Measurements from ENCODE around the gene ADPGK. TPM values are rescaled to one million over a fixed set of nuclear protein-coding genes. Genes with fewer than 3 reads are reported as not detected.

Gene ADPGK
- total RNA-seq, 1 donor from 2014 or later = 67.3 TPM

- TF ChIP-seq EZH2 (IDR thresholded peaks at IDR 0.05; ENCODE audit: insufficient read depth, low read length) = no peak
- no peak for TF ChIP-seq CTCF (IDR thresholded peaks at IDR 0.05; ENCODE audit: insufficient read depth, low read depth, low read length)
- H3K27me3 Mint-ChIP-seq (ENCODE audit: low read depth, unreplicated experiment) = no peaks in the 10 kb centered on the region
- peaks cover 16% of the 10 kb centered on the region for H4K20me1 ChIP-seq (ENCODE audit: insufficient read depth, low read length)
- FAIRE-seq (no peak), DNase-seq (ENCODE audit: low read depth) (no peak)
- no peak overlapping the region for H3K4me3 Mint-ChIP-seq (ENCODE audit: unreplicated experiment)
- no peak overlapping the region for H2AFZ ChIP-seq (ENCODE audit: low read depth, low read length)
- no peak overlapping the region for H3K4me3 ChIP-seq (ENCODE audit: insufficient read depth, low read depth, low read length)
- H3K4me1 Mint-ChIP-seq (ENCODE audit: low read depth, unreplicated experiment) = peaks cover 12% of the 10 kb centered on the region
- H3K27ac Mint-ChIP-seq (ENCODE audit: unreplicated experiment) = no peak overlapping the region
- H3K27ac ChIP-seq (ENCODE audit: low read depth, low read length) = no peak overlapping the region
- H3K9me3 ChIP-seq (ENCODE audit: insufficient read depth, low read depth, low read length) = no peaks in the 10 kb centered on the region
- H3K36me3 Mint-ChIP-seq (ENCODE audit: low read depth, unreplicated experiment) = peaks cover 40% of the 10 kb centered on the region
- no peaks in the 10 kb centered on the region for H3K27me3 ChIP-seq (ENCODE audit: insufficient read depth, low read length)
- no peak overlapping the region for H3K4me2 ChIP-seq (ENCODE audit: low read length)
- H3K79me2 ChIP-seq (ENCODE audit: insufficient read depth, low read length) = peaks cover 25% of the 10 kb centered on the region
- no peak overlapping the region for H3K9ac ChIP-seq (ENCODE audit: low read length)
- peaks cover 4% of the 10 kb centered on the region for H3K9me3 Mint-ChIP-seq (ENCODE audit: unreplicated experiment)
- H3K36me3 ChIP-seq (ENCODE audit: insufficient read depth, low read length) = peaks cover 28% of the 10 kb centered on the region
- peaks cover 4% of the 10 kb centered on the region for H3K4me1 ChIP-seq (ENCODE audit: insufficient read depth, low read length)
Observed at GRCh38 chr15:72766780-72767179, 16.8 kb downstream of the ADPGK start.

- H3K36me3 Mint-ChIP-seq (ENCODE audit: low read depth, unreplicated experiment) = peaks cover 43% of the 10 kb centered on the region
- Histone ChIP-seq H3K4me1 (ENCODE audit: insufficient read depth, low read length) (peaks cover 4% of the 10 kb centered on the region), H3K9ac (ENCODE audit: low read length) (no peak overlapping the region), H3K4me2 (ENCODE audit: low read length) (no peak overlapping the region), H3K27ac (ENCODE audit: low read depth, low read length) (no peak overlapping the region), H3K79me2 (ENCODE audit: insufficient read depth, low read length) (peaks cover 25% of the 10 kb centered on the region), H3K27me3 (ENCODE audit: insufficient read depth, low read length) (no peaks in the 10 kb centered on the region), H3K9me3 (ENCODE audit: insufficient read depth, low read depth, low read length) (no peaks in the 10 kb centered on the region), H4K20me1 (ENCODE audit: insufficient read depth, low read length) (peaks cover 11% of the 10 kb centered on the region), H3K4me3 (ENCODE audit: insufficient read depth, low read depth, low read length) (no peak overlapping the region), H2AFZ (ENCODE audit: low read depth, low read length) (no peak overlapping the region), H3K36me3 (ENCODE audit: insufficient read depth, low read length) (peaks cover 25% of the 10 kb centered on the region)
- H3K4me3 Mint-ChIP-seq (ENCODE audit: unreplicated experiment) = no peak overlapping the region
- DNase-seq (ENCODE audit: low read depth) (no peak), FAIRE-seq (no peak)
- peaks cover 12% of the 10 kb centered on the region for H3K4me1 Mint-ChIP-seq (ENCODE audit: low read depth, unreplicated experiment)
- H3K27me3 Mint-ChIP-seq (ENCODE audit: low read depth, unreplicated experiment) = no peaks in the 10 kb centered on the region
- H3K9me3 Mint-ChIP-seq (ENCODE audit: unreplicated experiment) = peaks cover 4% of the 10 kb centered on the region
- TF ChIP-seq CTCF (IDR thresholded peaks at IDR 0.05; ENCODE audit: insufficient read depth, low read depth, low read length) = no peak
- no peak for TF ChIP-seq EZH2 (IDR thresholded peaks at IDR 0.05; ENCODE audit: insufficient read depth, low read length)
- no peak overlapping the region for H3K27ac Mint-ChIP-seq (ENCODE audit: unreplicated experiment)
Observed at GRCh38 chr15:72766025-72766424, 17.5 kb downstream of the ADPGK start.

- Histone ChIP-seq H3K4me1 (ENCODE audit: insufficient read depth, low read length) (no peaks in the 10 kb centered on the region), H3K9ac (ENCODE audit: low read length) (no peak overlapping the region), H3K4me3 (ENCODE audit: insufficient read depth, low read depth, low read length) (no peak overlapping the region), H3K79me2 (ENCODE audit: insufficient read depth, low read length) (peaks cover 25% of the 10 kb centered on the region), H3K4me2 (ENCODE audit: low read length) (no peak overlapping the region), H3K27me3 (ENCODE audit: insufficient read depth, low read length) (no peaks in the 10 kb centered on the region), H3K27ac (ENCODE audit: low read depth, low read length) (no peak overlapping the region), H2AFZ (ENCODE audit: low read depth, low read length) (no peak overlapping the region), H4K20me1 (ENCODE audit: insufficient read depth, low read length) (peaks cover 4% of the 10 kb centered on the region), H3K9me3 (ENCODE audit: insufficient read depth, low read depth, low read length) (no peaks in the 10 kb centered on the region), H3K36me3 (ENCODE audit: insufficient read depth, low read length) (peaks cover 20% of the 10 kb centered on the region)
- H3K27me3 Mint-ChIP-seq (ENCODE audit: low read depth, unreplicated experiment) = no peaks in the 10 kb centered on the region
- no peak for FAIRE-seq
- H3K9me3 Mint-ChIP-seq (ENCODE audit: unreplicated experiment) = peaks cover 4% of the 10 kb centered on the region
- DNase-seq (ENCODE audit: low read depth) = peak; percentile 14
- peaks cover 46% of the 10 kb centered on the region for H3K36me3 Mint-ChIP-seq (ENCODE audit: low read depth, unreplicated experiment)
- H3K27ac Mint-ChIP-seq (ENCODE audit: unreplicated experiment) = no peak overlapping the region
- TF ChIP-seq CTCF (IDR thresholded peaks at IDR 0.05; ENCODE audit: insufficient read depth, low read depth, low read length) (no peak), EZH2 (IDR thresholded peaks at IDR 0.05; ENCODE audit: insufficient read depth, low read length) (no peak)
- no peak overlapping the region for H3K4me3 Mint-ChIP-seq (ENCODE audit: unreplicated experiment)
- H3K4me1 Mint-ChIP-seq (ENCODE audit: low read depth, unreplicated experiment) = peaks cover 4% of the 10 kb centered on the region
Observed at GRCh38 chr15:72764656-72765055, 18.9 kb downstream of the ADPGK start.

Data from astrocyte (in vitro differentiated cells and primary cell).